Endothelial cell of umbilical vein (primary cell): ENCODE results near the gene PLK1. TPM values are rescaled to one million over a fixed set of nuclear protein-coding genes. Genes with fewer than 3 reads are reported as not detected.

Source experiments
- BruUV-seq: library from RNA; stranded (reverse); fragments of 400-500 nt; replicated peaks from 2 replicates; lab custom pipeline; 2021; lab: Mats Ljungman, UMichigan
- CTCF ChIA-PET: fragments of 300-600, 350-600 bp; sonication (Branson Sonifier 250); formaldehyde crosslinking; loops from one replicate; lab custom pipeline; 2021; ENCODE audit warnings: antibody characterized with exemption, inconsistent platforms; lab: Charles Lee
- POLR2A ChIA-PET: fragments of 300-600, 350-600 bp; sonication (Branson Sonifier 250); formaldehyde crosslinking; loops from one replicate; lab custom pipeline; 2021; ENCODE audit warnings: antibody characterized with exemption, inconsistent platforms; lab: Charles Lee
- DNase-seq: peaks from one replicate; pipeline ENCODE4 v3.0.0-alpha.2; 2011; ENCODE audit warnings: low read depth, low spot score
- FAIRE-seq: peaks from 2 replicates; lab custom pipeline; 2011; peaks lifted over from hg19 to GRCh38; lab: Jason Lieb, UNC
- H2AFZ ChIP-seq: 2 replicates; pipeline ENCODE4 v1.6.0; 2012; ENCODE audit warnings: low read depth, low read length, control low read depth, inconsistent platforms
- H3K27ac ChIP-seq: 2 replicates; pipeline ENCODE4 v1.5.1; 2011; ENCODE audit warnings: low read depth, mild to moderate bottlenecking, control low read depth, low read length, moderate library complexity; ENCODE audit not compliant: insufficient read depth
- H3K27me3 ChIP-seq, 2 experiments: 2 replicates each; pipeline versions ENCODE4 v1.6.0 to v1.6.1; 2011; ENCODE audit warnings: low read length in 2 of 2, mixed read lengths in 1 of 2; ENCODE audit not compliant: control insufficient read depth in 2 of 2, insufficient read depth in 2 of 2
- H3K36me3 ChIP-seq, 2 experiments: 2 replicates in 1 of 2; 3 replicates in 1 of 2; pipeline ENCODE4 v1.5.1; 2011; ENCODE audit warnings: low read length in 2 of 2, mild to moderate bottlenecking in 1 of 2, moderate library complexity in 1 of 2; ENCODE audit not compliant: control insufficient read depth in 2 of 2, insufficient read depth in 2 of 2; ENCODE audit errors: extremely low read depth in 1 of 2
- H3K4me1 ChIP-seq: 3 replicates; pipeline ENCODE4 v1.5.1; 2011; ENCODE audit warnings: mild to moderate bottlenecking, low read length; ENCODE audit not compliant: control insufficient read depth, insufficient read depth; ENCODE audit errors: extremely low read depth
- H3K4me2 ChIP-seq: 2 replicates; pipeline ENCODE4 v1.6.1; 2011; ENCODE audit warnings: low read length, control low read depth, mixed read lengths; ENCODE audit not compliant: insufficient read depth
- H3K4me3 ChIP-seq, 3 experiments: fragments of 200-600 bp in 1 of 3; sonication (generic), shearing (Covaris generic) in 1 of 3; replicated peaks in 1 of 3; 2 replicates each; pipeline ENCODE4 v1.5.1; 2011 to 2016; ENCODE audit warnings: control low read depth in 3 of 3, low read length in 3 of 3, mild to moderate bottlenecking in 2 of 3, inconsistent platforms in 1 of 3, low read depth in 1 of 3, moderate library complexity in 1 of 3; ENCODE audit not compliant: insufficient read depth in 1 of 3
- H3K79me2 ChIP-seq: 2 replicates; pipeline ENCODE4 v1.6.0; 2012; ENCODE audit warnings: low read length, inconsistent platforms; ENCODE audit not compliant: control insufficient read depth, insufficient read depth
- H3K9ac ChIP-seq: replicated peaks from 2 replicates; pipeline ENCODE3; 2011; ENCODE audit warnings: low read length, control low read depth; ENCODE audit not compliant: insufficient read depth; ENCODE audit errors: extremely low read depth
- H3K9me1 ChIP-seq: replicated peaks from 3 replicates; pipeline ENCODE4 v1.6.0; 2011; ENCODE audit warnings: mild to moderate bottlenecking, low read length; ENCODE audit not compliant: control insufficient read depth, insufficient read depth; ENCODE audit errors: extremely low read depth
- H3K9me3 ChIP-seq: replicated peaks from 2 replicates; pipeline ENCODE4 v1.5.1; 2012; ENCODE audit warnings: low read length, inconsistent platforms; ENCODE audit not compliant: control insufficient read depth, insufficient read depth
- H4K20me1 ChIP-seq: replicated peaks from 2 replicates; pipeline ENCODE3; 2011; ENCODE audit warnings: mild to moderate bottlenecking, low read length; ENCODE audit not compliant: control insufficient read depth, insufficient read depth; ENCODE audit errors: extremely low read depth
- CTCF ChIP-seq, 2 donors: IDR thresholded peaks; 1 replicate in 1 of 2; 2 replicates in 1 of 2; pipeline ENCODE4 v1.5.1; 2011; ENCODE audit warnings: low read length in 2 of 2, mild to moderate bottlenecking in 2 of 2, moderate library complexity in 2 of 2, control low read depth in 1 of 2, inconsistent platforms in 1 of 2, low read depth in 1 of 2; ENCODE audit not compliant: insufficient read depth in 1 of 2; ENCODE audit errors: extremely low read depth in 1 of 2
- EZH2 ChIP-seq: IDR thresholded peaks from 2 replicates; pipeline ENCODE4 v1.6.1; 2012; ENCODE audit warnings: borderline replicate concordance, low read depth, mild to moderate bottlenecking, moderate library complexity, low read length, inconsistent platforms; ENCODE audit not compliant: severe bottlenecking
- FOS ChIP-seq: IDR thresholded peaks from 2 replicates; pipeline ENCODE4 v1.6.1; 2011; ENCODE audit warnings: mild to moderate bottlenecking, low read length, moderate library complexity, borderline replicate concordance; ENCODE audit not compliant: insufficient read depth
- GATA2 ChIP-seq: IDR thresholded peaks from 2 replicates; pipeline ENCODE4 v1.7.0; 2011; ENCODE audit warnings: low read depth, mild to moderate bottlenecking, moderate library complexity, mixed read lengths, low read length; ENCODE audit not compliant: insufficient read length, insufficient read depth
- JUN ChIP-seq: IDR thresholded peaks from 2 replicates; pipeline ENCODE4 v1.6.1; 2011; ENCODE audit warnings: borderline replicate concordance, low read depth; ENCODE audit not compliant: insufficient read length, insufficient read depth
- MYC ChIP-seq: IDR thresholded peaks from one replicate; pipeline ENCODE4 v1.6.1; 2011; ENCODE audit warnings: mild to moderate bottlenecking, low read depth, low read length
- POLR2A ChIP-seq: IDR thresholded peaks from 2 replicates; pipeline ENCODE4 v1.6.1; 2012; ENCODE audit warnings: low read depth, mild to moderate bottlenecking, control low read depth, low read length
- POLR2AphosphoS5 ChIP-seq: IDR thresholded peaks from 2 replicates; pipeline ENCODE4 v1.6.1; 2012; ENCODE audit warnings: low read depth, mild to moderate bottlenecking, control low read depth, low read length, moderate library complexity; ENCODE audit not compliant: insufficient read depth
- dilution Hi-C: fragments of 300-500 bp; cut with MboI; formaldehyde crosslinking; loops from one replicate; pipeline ENCODE4 v1.15.0; 2019; ENCODE audit warnings: low sequenced_read_pairs; ENCODE audit not compliant: extremely low pct_ligation_motif_present
- intact Hi-C: fragments of 100-400 bp; cut with micrococcal nuclease; formaldehyde crosslinking; loops from one replicate; pipeline ENCODE4 v1.10.0; 2022
- polyA plus RNA-seq, 4 experiments: library from polyadenylated mRNA; depleted of rRNA in 3 of 4; stranded (reverse) in 3 of 4; unstranded in 1 of 4; fragments of >200 nt; gene quantifications; 2 replicates each; pipeline versions ENCODE4 v1.2.1 to v1.2.3, GENCODE V29; 2011 to 2012; ENCODE audit warnings: missing spikeins in 1 of 4
- total RNA-seq: library from RNA; stranded (reverse); gene quantifications from 2 replicates; pipeline ENCODE4 v1.2.3, GENCODE V29; 2021
- TF ChIP-seq, protein P1 (sequence below): IDR thresholded peaks from 2 replicates; pipeline ENCODE4 v1.6.1; 2011; ENCODE audit not compliant: insufficient read depth, insufficient read length

Gene PLK1
- total and polyA plus RNA-seq, 2 donors (not counting 3 experiments of a cell fraction or from before 2014, with no cell fraction given), result 94.9 to 109 TPM

DNA sequence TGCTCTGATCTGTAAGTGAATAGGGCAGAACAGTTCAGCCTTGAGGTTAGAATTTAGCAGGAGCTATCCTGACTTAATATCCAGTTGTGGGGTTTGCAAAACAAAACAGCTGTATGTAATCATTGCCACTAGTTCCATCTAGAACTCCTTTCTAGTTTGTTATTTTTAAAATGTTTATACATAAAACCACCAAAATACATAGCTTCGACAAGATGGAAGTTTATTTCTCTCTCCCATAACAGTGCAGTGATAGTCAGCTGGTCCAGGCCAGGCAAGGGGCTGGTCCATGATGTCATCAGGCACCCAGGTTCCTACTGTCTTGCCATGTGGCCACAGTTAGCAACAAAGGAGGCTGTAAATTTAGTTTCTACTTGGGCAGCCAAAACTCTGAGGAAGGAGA, 10.5 kb upstream of the PLK1 start:
- Histone ChIP-seq H3K9me3 (no peaks in the 10 kb centered on the region), H3K4me1 (peaks cover 20% of the 10 kb centered on the region), H2AFZ (no peak overlapping the region), H3K27me3 (no peaks in the 10 kb centered on the region), H3K79me2 (peaks cover 5% of the 10 kb centered on the region), H3K9me1 (no peaks in the 10 kb centered on the region), H3K4me3 (no peak overlapping the region), H3K27ac (no peak overlapping the region), H3K9ac (no peak overlapping the region), H3K4me2 (no peak overlapping the region), H4K20me1 (no peaks in the 10 kb centered on the region), H3K36me3 (peaks cover 25 to 40% of the 10 kb centered on the region in 2 experiments)
- no TSS peak for BruUV-seq
- TF ChIP-seq CTCF (IDR thresholded peaks at IDR 0.05; ENCODE audit: extremely low read depth in 1 of 2, insufficient read depth in 1 of 2, low read depth in 1 of 2, low read length in 2 of 2), result no peak
- no peak for TF ChIP-seq JUN
- TF ChIP-seq MYC, result no peak
- no peak for TF ChIP-seq POLR2A
- TF ChIP-seq, protein P1, sequence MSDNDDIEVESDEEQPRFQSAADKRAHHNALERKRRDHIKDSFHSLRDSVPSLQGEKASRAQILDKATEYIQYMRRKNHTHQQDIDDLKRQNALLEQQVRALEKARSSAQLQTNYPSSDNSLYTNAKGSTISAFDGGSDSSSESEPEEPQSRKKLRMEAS, result no peak
- no peak for TF ChIP-seq EZH2
- TF ChIP-seq FOS, result no peak
- no peak for TF ChIP-seq POLR2AphosphoS5
- no peak for TF ChIP-seq GATA2
- intact Hi-C loops, result no loop called here
- FAIRE-seq, result no peak
- DNase-seq, result no peak
- CTCF ChIA-PET, result interaction anchor here (1.3 to 2.7 kb wide), 2 partner anchors 10 to 837 kb away, joined by 5 to 11 read pairs; partner anchors contain the start of gene PLK1
- dilution Hi-C loops, result no loop called here
- POLR2A ChIA-PET, result interaction anchor here (0.6 to 0.7 kb wide), 2 partner anchors 33 to 153 kb away, joined by 5 read pairs; no protein-coding TSS in a partner anchor
